HL-60/S4 treated with retinoic acid at 250 ng/mL for 4 days and 3 days (cell line): ENCODE data around the gene TRIM15.
"Not testable (repeated sequence)": the region's sequence is repeated elsewhere in the genome, so short reads cannot be mapped to it uniquely, and the experiment has no call there.

ENCODE experiments used
- in situ Hi-C: fragments of 300-500 bp; cut with MboI; formaldehyde crosslinking; loops from 2 replicates; pipeline ENCODE4 v1.7.0; 2022; ENCODE audit warnings: low sequenced_read_pairs

The TRIM15 gene

GRCh38 chr6:30221395-30221794 lies 58.0 kb downstream of the TRIM15 start:
- in situ Hi-C loops = not testable (repeated sequence)

GRCh38 chr6:30221956-30222355 lies 58.6 kb downstream of the TRIM15 start:
- in situ Hi-C loops = not testable (repeated sequence)
